HUDEP-2 (cell line): ENCODE results near the gene TACR1.
"Not testable (repeated sequence)": the region's sequence is repeated elsewhere in the genome, so short reads cannot be mapped to it uniquely, and the experiment has no call there.

Source experiments
- DNase-seq, 76 experiments: peaks; one replicate each; lab custom pipeline; 2025; ENCODE audit not compliant: unreplicated experiment in 76 of 76; lab: John Stamatoyannopoulos, UW

TACR1 gene

GRCh38 chr2:75195076-75195691, 4.1 kb downstream of the TACR1 start:
- no peak for DNase-seq

- no peak for DNase-seq
These were observed 5.0 kb downstream of the TACR1 start for GRCh38 chr2:75194184-75194868.

- no peak for DNase-seq
These were observed 6.8 kb downstream of the TACR1 start for GRCh38 chr2:75192496-75192895.

- DNase-seq, result no peak
These were observed 8.9 kb downstream of the TACR1 start for GRCh38 chr2:75190271-75190990.

GRCh38 chr2:75186821-75187220, 12.5 kb downstream of the TACR1 start:
- no peak for DNase-seq

- DNase-seq, result no peak
These were observed 16.7 kb downstream of the TACR1 start for GRCh38 chr2:75182606-75183005.

GRCh38 chr2:75180476-75180875, 18.8 kb downstream of the TACR1 start:
- no peak for DNase-seq

GRCh38 chr2:75177427-75177826, 21.9 kb downstream of the TACR1 start:
- no peak for DNase-seq

GRCh38 chr2:75175456-75175855, 23.9 kb downstream of the TACR1 start:
- no peak for DNase-seq

GRCh38 chr2:75174981-75175380, 24.3 kb downstream of the TACR1 start:
- DNase-seq, result no peak

- DNase-seq, result no peak
These were observed 24.8 kb downstream of the TACR1 start for GRCh38 chr2:75174519-75174918.

- DNase-seq, result no peak
These were observed 25.6 kb downstream of the TACR1 start for GRCh38 chr2:75173740-75174139.

GRCh38 chr2:75171423-75171822, 27.9 kb downstream of the TACR1 start:
- not testable (repeated sequence) for DNase-seq

- no peak for DNase-seq
These were observed 28.4 kb downstream of the TACR1 start for GRCh38 chr2:75170889-75171288.

GRCh38 chr2:75168186-75168585, 31.1 kb downstream of the TACR1 start:
- no peak for DNase-seq

GRCh38 chr2:75166491-75166890, 32.8 kb downstream of the TACR1 start:
- no peak for DNase-seq

- no peak for DNase-seq
These were observed 36.4 kb downstream of the TACR1 start for GRCh38 chr2:75162897-75163296.

- no peak for DNase-seq
These were observed 37.1 kb downstream of the TACR1 start for GRCh38 chr2:75162259-75162658.

- no peak for DNase-seq
These were observed 41.9 kb downstream of the TACR1 start for GRCh38 chr2:75157435-75157834.

GRCh38 chr2:75155115-75155514, 44.2 kb downstream of the TACR1 start:
- no peak for DNase-seq

- no peak for DNase-seq
These were observed 46.1 kb downstream of the TACR1 start for GRCh38 chr2:75153221-75153620.

- not testable (repeated sequence) for DNase-seq
These were observed 47.1 kb downstream of the TACR1 start for GRCh38 chr2:75152243-75152642.
